Parathyroid adenoma (tissue), 2 donors: ENCODE results near the gene HAUS7.
"Not testable (repeated sequence)": the region's sequence is repeated elsewhere in the genome, so short reads cannot be mapped to it uniquely, and the experiment has no call there.

Experiments
- H2AFZ ChIP-seq: fragments of 300-600 bp; sonication (generic); one replicate; pipeline ENCODE4 v1.7.0; 2017; ENCODE audit warnings: antibody characterized with exemption, mild to moderate bottlenecking
- H3K27ac ChIP-seq: fragments of 300-600 bp; sonication (generic); one replicate; pipeline ENCODE4 v1.7.0; 2017
- H3K27me3 ChIP-seq: fragments of 300-600 bp; sonication (generic); one replicate; pipeline ENCODE4 v1.7.0; 2017; ENCODE audit warnings: low read length; ENCODE audit not compliant: control insufficient read depth, insufficient read depth
- H3K36me3 ChIP-seq: fragments of 300-600 bp; sonication (generic); one replicate; pipeline ENCODE4 v1.7.0; 2017; ENCODE audit warnings: low read length; ENCODE audit not compliant: control insufficient read depth, insufficient read depth
- H3K4me1 ChIP-seq: fragments of 300-600 bp; sonication (generic); one replicate; pipeline ENCODE4 v1.7.0; 2017; ENCODE audit warnings: control low read depth
- H3K4me2 ChIP-seq: fragments of 300-600 bp; sonication (generic); one replicate; pipeline ENCODE4 v1.7.0; 2017; ENCODE audit warnings: low read length
- H3K4me3 ChIP-seq: fragments of 300-600 bp; sonication (generic); one replicate; pipeline ENCODE4 v1.7.0; 2017; ENCODE audit warnings: low read depth, low read length
- H3K79me2 ChIP-seq: fragments of 300-600 bp; sonication (generic); one replicate; pipeline ENCODE4 v1.7.0; 2017; ENCODE audit warnings: control low read depth
- H3K9ac ChIP-seq: fragments of 300-600 bp; sonication (generic); one replicate; pipeline ENCODE4 v1.7.0; 2017; ENCODE audit warnings: mild to moderate bottlenecking
- H3K9me3 ChIP-seq: fragments of 300-600 bp; sonication (generic); one replicate; pipeline ENCODE4 v1.7.0; 2017; ENCODE audit warnings: low read length; ENCODE audit not compliant: control insufficient read depth
- TF ChIP-seq, protein P1 (sequence below): fragments of 300-600 bp; sonication (generic); IDR thresholded peaks from one replicate; pipeline ENCODE4 v1.7.0; 2017; ENCODE audit warnings: antibody characterized with exemption, mild to moderate bottlenecking
- donor health status: primary hyperparathyroidism.

Gene HAUS7

DNA sequence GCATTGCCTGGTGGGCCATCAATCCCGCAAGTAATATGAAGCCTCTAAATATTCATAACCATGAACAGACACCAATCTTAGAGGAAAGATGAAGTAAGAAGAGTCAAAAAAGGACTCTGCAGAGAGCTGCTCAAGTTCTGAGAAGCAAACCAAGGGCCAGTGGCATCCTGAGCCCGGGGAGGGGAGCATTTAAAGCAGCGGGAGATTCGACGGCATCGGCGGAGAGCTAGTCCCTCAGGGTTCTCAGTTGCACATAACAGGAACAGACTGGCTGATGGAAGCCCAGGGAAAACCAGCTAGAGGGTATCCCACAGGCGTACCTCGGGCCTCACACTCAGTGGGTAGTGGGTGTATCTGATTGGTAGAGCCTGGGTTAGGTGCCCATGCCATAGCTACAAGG, 64.4 kb downstream of the HAUS7 start:
- Histone ChIP-seq H3K9me3 (no peaks in the 10 kb centered on the region), H2AFZ (no peak overlapping the region), H3K4me1 (no peaks in the 10 kb centered on the region), H3K36me3 (no peaks in the 10 kb centered on the region), H3K4me3 (no peak overlapping the region), H3K4me2 (no peak overlapping the region), H3K27me3 (no peaks in the 10 kb centered on the region), H3K27ac (no peak overlapping the region), H3K9ac (no peak overlapping the region), H3K79me2 (no peaks in the 10 kb centered on the region)
- TF ChIP-seq, protein P1, sequence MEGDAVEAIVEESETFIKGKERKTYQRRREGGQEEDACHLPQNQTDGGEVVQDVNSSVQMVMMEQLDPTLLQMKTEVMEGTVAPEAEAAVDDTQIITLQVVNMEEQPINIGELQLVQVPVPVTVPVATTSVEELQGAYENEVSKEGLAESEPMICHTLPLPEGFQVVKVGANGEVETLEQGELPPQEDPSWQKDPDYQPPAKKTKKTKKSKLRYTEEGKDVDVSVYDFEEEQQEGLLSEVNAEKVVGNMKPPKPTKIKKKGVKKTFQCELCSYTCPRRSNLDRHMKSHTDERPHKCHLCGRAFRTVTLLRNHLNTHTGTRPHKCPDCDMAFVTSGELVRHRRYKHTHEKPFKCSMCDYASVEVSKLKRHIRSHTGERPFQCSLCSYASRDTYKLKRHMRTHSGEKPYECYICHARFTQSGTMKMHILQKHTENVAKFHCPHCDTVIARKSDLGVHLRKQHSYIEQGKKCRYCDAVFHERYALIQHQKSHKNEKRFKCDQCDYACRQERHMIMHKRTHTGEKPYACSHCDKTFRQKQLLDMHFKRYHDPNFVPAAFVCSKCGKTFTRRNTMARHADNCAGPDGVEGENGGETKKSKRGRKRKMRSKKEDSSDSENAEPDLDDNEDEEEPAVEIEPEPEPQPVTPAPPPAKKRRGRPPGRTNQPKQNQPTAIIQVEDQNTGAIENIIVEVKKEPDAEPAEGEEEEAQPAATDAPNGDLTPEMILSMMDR = no peak

DNA sequence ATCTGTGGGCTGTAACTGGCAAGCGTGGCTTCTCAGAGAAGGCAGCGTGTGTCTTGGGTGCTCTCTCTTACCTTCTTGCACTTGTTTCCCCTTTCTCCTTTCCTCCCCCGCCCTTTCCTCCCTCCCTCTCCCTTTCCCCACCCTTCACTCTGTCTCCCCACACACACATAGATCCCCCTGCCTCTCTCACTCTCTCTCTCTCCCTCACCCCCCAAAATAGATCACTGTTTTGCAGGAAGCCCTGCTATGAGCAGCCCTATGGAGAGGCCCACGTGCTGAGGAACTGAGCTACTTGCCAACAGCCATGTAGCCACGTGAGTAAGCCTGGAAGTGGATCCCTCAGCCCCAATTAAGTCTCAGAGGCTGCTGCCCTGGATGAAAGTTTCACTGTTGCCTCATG, 65.0 kb downstream of the HAUS7 start:
- no peak overlapping the region for H3K4me2 ChIP-seq
- no peak overlapping the region for H3K9ac ChIP-seq
- TF ChIP-seq, protein P1 = no peak
- no peaks in the 10 kb centered on the region for H3K36me3 ChIP-seq
- no peak overlapping the region for H3K4me3 ChIP-seq
- no peaks in the 10 kb centered on the region for H3K4me1 ChIP-seq
- H2AFZ ChIP-seq = no peak overlapping the region
- H3K27me3 ChIP-seq = no peaks in the 10 kb centered on the region
- H3K27ac ChIP-seq = no peak overlapping the region
- H3K9me3 ChIP-seq = no peaks in the 10 kb centered on the region
- no peaks in the 10 kb centered on the region for H3K79me2 ChIP-seq

- not testable (repeated sequence) for H2AFZ ChIP-seq, H3K27ac ChIP-seq, H3K27me3 ChIP-seq, H3K36me3 ChIP-seq, H3K4me2 ChIP-seq, H3K9ac ChIP-seq, H3K4me3 ChIP-seq, H3K9me3 ChIP-seq, H3K4me1 ChIP-seq, H3K79me2 ChIP-seq
Measured at GRCh38 chrX:153404333-153404732, 66.0 kb downstream of the HAUS7 start.

DNA sequence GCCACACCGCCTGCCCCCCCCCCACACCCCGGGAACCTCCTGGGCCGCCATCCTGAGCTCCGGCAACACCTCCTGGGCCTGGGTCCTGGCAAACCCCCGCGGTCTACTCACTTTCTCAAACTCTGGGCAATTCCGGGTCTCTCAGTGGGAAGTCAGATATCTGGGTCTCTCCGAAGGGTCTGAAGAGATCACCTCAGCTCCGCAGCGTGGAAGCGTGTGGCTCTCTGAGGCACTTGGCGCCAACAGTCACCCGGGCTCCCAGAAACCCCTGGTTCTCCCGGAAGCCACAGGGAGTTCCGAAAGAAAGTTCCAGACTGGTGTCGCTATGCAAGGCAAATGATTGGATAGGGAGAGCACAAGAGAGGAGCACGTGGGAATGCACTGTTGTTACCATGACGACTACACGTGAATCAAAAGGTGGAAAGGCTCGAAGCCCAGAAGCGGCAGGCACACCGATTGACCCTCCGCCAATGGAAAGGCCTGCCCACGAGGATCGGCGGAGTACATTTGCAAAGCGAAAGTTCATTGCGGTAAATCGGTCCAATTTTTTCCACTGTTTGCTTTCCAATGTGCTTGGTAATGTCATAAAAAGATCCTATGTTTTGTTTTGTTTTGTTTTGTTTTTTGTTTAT, 69.1 kb downstream of the HAUS7 start, which contains the start of gene PNMA6E:
Gene PNMA6E (minus strand): TSS at position 218 of the 632 bp plus-strand sequence. CDS start 2,501 bp downstream, outside the sequence.
- Histone ChIP-seq H3K27me3 (no peaks in the 10 kb centered on the region), H3K79me2 (no peaks in the 10 kb centered on the region), H3K4me2 (no peak within 1 kb of the TSS), H3K9ac (no peak within 1 kb of the TSS), H3K4me3 (no peak within 1 kb of the TSS), H3K9me3 (no peaks in the 10 kb centered on the region), H2AFZ (no peak within 1 kb of the TSS), H3K27ac (no peak within 1 kb of the TSS), H3K4me1 (no peaks in the 10 kb centered on the region), H3K36me3 (no peaks in the 10 kb centered on the region)
- TF ChIP-seq, protein P1 = no peak

GRCh38 chrX:153400146-153401132, 69.9 kb downstream of the HAUS7 start:
- H3K79me2 ChIP-seq = no peaks in the 10 kb centered on the region

More at GRCh38 chrX:153400146-153401132, 69.9 kb downstream of the HAUS7 start:
- Histone ChIP-seq H3K27ac (no peak overlapping the region), H3K4me3 (no peak overlapping the region), H3K36me3 (no peaks in the 10 kb centered on the region), H3K4me1 (no peaks in the 10 kb centered on the region), H3K9ac (no peak overlapping the region), H3K4me2 (no peak overlapping the region), H3K27me3 (no peaks in the 10 kb centered on the region), H3K9me3 (no peaks in the 10 kb centered on the region), H2AFZ (no peak overlapping the region)
- TF ChIP-seq, protein P1 = peak; percentile 55
